Stimulated activated CD4-positive, alpha-beta T cell treated with anti-CD3 and anti-CD28 coated beads, TNF-alpha, amount 100 ng/mL, for 48 hours (primary cell): ENCODE data around the gene SHD.
A peak's percentile ranks its signal among the peaks of the same experiment; 100 is the strongest.

ENCODE experiments used
- DNase-seq, 3 donors: peaks; one replicate each; pipeline ENCODE4 v3.0.0-alpha.2; 2020; ENCODE audit warnings: low read depth in 3 of 3

The SHD gene

DNA sequence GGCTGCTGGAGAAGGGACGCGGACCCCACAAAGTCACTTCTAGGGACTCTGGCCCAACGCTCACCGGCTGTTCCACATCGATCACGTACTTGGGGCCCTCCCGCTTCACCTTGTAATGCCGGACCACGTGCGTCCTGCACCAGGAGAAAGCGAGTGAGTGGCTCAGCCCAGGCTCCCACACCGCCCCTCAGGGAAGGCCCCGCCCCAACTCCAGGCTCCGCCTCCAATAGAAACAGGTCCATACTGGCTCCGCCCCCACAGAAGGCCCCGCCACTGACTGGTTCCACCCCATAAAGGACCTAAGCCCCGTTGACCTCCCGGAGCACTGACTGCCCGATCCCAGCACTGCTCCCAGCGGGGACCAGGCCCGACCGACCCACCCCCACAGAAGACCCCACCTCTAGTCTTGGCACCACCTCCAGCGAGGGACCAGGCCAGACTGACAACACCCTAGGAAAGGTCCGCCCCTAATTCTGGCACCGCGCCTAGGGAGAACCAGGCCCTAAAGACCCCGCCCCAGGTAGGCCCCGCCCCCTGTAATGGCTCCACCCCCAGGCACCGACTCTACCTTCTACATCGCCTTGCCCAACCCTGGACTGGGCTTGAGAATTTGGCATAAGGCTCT lies 48.3 kb downstream of the SHD start:
- peak in 2 of 3 donors; percentile 79 to 90 for DNase-seq

DNA sequence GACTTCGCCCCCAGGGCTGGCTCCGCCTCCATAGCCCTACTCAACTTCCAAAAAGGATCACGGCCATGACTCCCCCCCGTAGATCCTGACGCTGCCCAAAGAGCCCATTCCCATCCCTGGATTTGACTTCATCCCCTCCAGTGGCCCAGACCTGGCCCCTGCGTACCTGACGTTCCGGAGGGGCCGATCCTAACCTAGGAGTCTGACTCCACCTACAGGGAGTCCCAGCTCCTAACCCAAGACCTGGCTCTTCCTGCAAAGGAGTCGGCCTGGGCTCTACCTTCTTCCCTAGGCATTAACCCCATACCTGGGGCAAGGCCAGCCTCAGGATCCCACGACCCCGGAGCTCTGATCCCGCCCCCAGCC lies 48.8 kb downstream of the SHD start:
- no peak for DNase-seq

DNA sequence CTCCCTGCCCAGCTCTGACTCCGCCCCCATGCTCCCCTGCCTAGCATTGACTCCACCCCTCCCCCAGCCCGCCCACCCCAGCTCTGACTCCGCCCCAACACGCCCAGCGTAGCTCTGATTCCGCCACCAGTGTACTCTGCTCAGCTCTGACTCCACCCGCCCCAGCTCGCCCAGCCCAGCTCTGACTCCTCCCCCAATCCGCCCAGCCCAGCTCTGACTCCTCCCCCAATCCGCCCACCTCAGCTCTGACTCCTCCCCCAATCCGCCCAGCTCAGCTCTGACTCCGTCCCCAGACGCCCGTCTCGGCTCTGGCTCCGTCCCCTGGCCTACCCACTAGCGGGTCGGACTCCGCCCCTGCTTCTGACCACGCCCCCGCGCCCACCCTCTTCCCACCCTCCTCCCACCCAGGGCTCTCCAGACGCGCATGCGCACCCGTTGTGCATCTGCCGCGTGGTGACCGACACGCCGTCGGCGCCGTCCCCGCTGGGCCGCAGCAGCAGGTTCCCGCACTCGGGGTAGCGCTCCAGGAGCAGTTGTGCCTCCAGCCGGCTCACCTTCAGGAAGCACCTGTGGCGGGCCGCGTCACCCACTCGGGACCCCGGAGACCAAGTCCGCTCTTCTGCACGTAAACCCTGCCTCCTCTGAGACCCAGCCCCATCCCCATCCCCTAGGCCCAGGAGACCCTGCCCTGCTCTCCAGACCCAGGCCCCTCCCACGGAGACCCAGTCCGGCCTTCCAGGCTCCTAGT lies 49.4 kb downstream of the SHD start:
- peak; percentile 91 to 98 (median 98) for DNase-seq

DNA sequence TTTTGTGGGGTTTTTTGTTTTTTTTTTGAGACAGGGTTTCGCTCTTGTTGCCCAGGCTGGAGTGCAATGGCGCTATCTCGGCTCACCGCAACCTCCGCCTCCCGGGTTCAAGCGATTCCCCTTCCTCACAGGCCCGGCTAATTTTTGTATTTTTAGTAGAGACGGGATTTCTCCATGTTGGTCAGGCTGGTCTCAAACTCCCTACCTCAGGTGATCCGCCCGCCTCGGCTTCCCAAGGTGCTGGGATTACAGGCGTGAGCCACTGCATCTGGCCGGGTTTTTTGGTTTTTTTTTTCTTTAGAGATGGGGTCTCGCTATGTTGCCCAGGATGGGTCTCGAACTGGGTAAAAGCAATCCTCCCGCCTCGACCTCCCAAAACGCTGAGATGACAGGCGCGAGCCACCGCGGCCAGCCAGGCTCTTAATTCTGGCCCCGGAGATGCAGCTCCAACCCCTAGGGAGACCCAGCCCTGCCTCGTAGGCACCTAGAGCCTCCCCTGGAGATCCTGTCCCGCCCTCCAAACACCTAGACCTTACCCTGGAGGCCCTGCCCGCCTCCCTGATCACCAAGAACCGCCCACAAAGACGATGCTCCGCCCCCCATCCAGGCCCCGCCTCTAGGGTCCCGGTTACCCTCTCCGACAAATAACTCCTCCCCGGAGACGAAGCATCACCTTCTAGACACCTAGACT lies 50.1 kb downstream of the SHD start:
- DNase-seq: peak in 2 of 3 donors; percentile 57

DNA sequence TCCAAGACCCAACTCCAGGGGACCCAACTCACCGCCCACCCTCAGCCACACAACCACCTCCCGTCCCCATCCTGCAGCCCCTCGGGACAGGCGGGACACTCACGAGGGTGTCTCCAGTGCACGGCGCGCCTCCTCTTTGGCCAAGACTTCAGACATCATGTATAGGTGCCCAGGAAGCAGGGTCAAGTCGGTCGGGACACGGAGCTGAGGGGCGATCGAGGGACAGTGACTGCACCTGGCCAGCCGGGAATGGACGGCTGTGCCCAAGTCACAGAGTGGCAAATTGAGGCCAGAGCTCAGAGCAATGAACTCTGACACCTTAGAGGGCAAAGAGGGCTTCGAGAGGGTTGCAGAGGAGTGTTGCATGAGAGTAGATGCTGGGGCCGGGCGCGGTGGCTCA lies 50.8 kb downstream of the SHD start:
- no peak for DNase-seq

DNA sequence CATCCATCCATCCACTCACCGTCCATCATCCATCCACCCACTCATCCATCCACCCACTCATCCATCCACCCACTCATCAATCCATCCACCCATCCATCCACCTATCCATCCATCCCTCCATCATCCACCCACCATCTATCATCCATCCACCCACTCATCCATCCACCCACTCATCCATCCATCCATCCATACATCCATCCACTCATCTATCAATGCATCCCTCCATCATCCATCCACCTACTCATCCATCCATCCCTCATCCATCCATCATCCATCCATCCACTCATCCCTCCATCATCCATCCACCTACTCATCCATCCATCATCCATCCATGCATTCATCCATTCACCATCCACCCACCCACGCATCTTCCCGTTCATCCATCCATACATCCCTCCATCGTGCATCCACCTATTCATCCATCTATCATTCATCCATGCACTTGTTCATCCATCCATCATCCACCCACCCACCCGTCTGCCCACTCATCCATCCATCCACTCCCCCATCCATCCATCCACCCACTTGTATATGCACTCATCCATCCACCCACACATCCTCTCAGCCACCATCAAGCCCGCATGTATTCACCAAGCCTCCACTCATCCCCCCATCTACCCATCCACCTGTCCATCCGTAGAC lies 56.0 kb downstream of the SHD start:
- DNase-seq: no peak

DNA sequence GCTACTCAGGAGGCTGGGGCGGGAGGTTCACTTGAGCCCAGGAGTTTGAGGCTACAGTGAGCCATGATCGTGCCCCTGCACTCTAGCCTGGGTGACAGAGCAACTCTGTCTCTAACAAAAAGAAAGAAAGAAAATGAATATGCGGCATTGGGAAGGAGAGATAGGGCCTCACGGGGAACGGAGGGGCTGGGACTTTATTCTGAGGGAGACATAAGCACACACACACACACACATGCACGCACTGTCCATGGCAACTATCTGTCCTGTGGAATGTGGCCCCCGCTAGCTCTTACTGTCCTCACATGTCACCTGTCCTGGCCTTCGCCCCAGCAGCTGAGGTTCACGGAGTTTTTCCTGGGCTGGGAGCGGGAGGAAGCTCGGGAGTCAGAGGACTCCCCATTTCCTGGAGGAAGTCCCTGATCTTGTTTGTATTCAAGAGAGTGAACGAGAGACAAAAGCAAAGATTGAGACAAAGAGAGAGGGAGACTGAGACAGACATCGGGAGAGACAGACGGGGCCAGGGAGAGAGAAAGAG lies 58.9 kb downstream of the SHD start:
- DNase-seq: no peak

DNA sequence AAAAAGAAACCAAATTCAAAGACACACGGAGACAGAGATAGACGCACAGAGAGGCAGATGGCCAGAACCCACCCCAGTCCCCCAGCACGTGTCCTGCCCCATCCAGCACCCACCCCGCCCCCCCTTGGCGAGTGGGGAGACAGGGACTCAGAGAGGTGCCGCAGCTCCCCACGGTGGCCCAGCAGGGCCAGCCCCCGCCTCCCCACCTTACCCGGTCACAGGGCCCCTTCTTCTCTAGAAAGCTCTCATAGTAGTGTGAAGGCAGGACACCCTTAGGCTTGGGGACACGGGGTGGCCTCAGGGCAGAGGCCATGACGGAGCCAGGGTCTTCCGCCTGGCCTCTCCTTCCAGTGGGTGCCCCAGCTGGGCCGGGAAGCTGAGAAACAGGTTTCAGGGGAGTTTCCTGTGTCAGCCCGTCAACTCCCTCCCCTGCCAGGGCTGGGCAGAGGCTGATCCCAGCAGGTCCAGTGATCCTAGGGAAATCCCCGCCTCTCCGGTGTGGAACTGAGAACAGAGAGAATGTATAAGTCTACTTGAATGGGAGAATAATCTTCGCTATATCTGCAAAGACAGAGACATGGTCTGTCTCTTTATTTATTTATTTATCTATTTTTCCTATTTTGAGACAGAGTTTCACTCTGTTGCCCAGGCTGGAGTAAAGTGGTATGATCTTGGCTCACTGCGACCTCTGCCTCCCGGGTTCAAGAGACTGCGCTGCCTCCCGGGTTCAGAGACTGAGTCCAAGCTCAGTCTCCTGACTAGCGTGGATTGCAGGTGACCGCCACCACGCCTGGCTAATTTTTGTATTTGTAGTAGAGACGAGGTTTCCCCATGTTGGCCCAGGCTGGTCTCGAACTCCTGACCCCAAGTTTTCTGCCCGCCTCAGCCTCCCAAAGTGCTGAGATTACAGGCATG lies 59.6 kb downstream of the SHD start, which contains the start of gene STAP2:
TSS of gene STAP2 (minus strand) at position 387 of the 915 bp plus-strand sequence. CDS start at position 313, 74 bp downstream.
- no peak for DNase-seq
